NCI-H2107 treated with DMSO at 0.1 percent for 48 hours (cell line): Measurements from ENCODE around the gene DENND5A.
"Not testable (repeated sequence)": the region's sequence is repeated elsewhere in the genome, so short reads cannot be mapped to it uniquely, and the experiment has no call there.

Experiments used
- DNase-seq: peaks from one replicate; lab custom pipeline; 2025; ENCODE audit not compliant: unreplicated experiment; lab: John Stamatoyannopoulos, UW

The DENND5A gene

GRCh38 chr11:9103542-9104276 is 161.4 kb downstream of the DENND5A start:
- no peak for DNase-seq

GRCh38 chr11:9099617-9100016 is 165.5 kb downstream of the DENND5A start:
- DNase-seq: no peak

GRCh38 chr11:9098455-9098854 is 166.7 kb downstream of the DENND5A start:
- not testable (repeated sequence) for DNase-seq

GRCh38 chr11:9097186-9097943 is 167.8 kb downstream of the DENND5A start:
- DNase-seq: not testable (repeated sequence)

- no peak for DNase-seq
These were observed 168.7 kb downstream of the DENND5A start for GRCh38 chr11:9096427-9096826.

- no peak for DNase-seq
These were observed 169.7 kb downstream of the DENND5A start for GRCh38 chr11:9095421-9095820.

GRCh38 chr11:9094420-9094819 is 170.7 kb downstream of the DENND5A start:
- no peak for DNase-seq

- peak; percentile 14 for DNase-seq
These were observed 172.0 kb downstream of the DENND5A start for GRCh38 chr11:9092853-9093778.

- no peak for DNase-seq
These were observed 173.1 kb downstream of the DENND5A start for GRCh38 chr11:9092072-9092471.

GRCh38 chr11:9091044-9091922 is 173.9 kb downstream of the DENND5A start, which contains the start of gene SCUBE2:
TSS of gene SCUBE2 (minus strand) at chr11:9091599. CDS start at chr11:9091528, 71 bp downstream.
- DNase-seq: no peak

- no peak for DNase-seq
These were observed 174.6 kb downstream of the DENND5A start for GRCh38 chr11:9090488-9091043.

GRCh38 chr11:9089636-9090035 is 175.5 kb downstream of the DENND5A start:
- DNase-seq: no peak

- DNase-seq: no peak
These were observed 176.1 kb downstream of the DENND5A start for GRCh38 chr11:9089061-9089460.
